Activated naive CD4-positive, alpha-beta T cell treated with anti-CD3 and anti-CD28 coated beads, Interleukin-2, amount 50 U/mL, for 16 hours (primary cell): ENCODE measurements around the gene CMTR1.
"Not testable (repeated sequence)": the region's sequence is repeated elsewhere in the genome, so short reads cannot be mapped to it uniquely, and the experiment has no call there.

Experiments
- DNase-seq: peaks from one replicate; pipeline ENCODE4 v3.0.0-alpha.2; 2020

Gene CMTR1

GRCh38 chr6:37435373-37435772 lies 2.4 kb downstream of the CMTR1 start:
- DNase-seq = no peak

- no peak for DNase-seq
These were observed 2.8 kb downstream of the CMTR1 start for GRCh38 chr6:37435816-37436215.

GRCh38 chr6:37438930-37439329 lies 5.9 kb downstream of the CMTR1 start:
- no peak for DNase-seq

- no peak for DNase-seq
These were observed 8.6 kb downstream of the CMTR1 start for GRCh38 chr6:37441651-37442050.

GRCh38 chr6:37442416-37443215 lies 9.6 kb downstream of the CMTR1 start:
- no peak for DNase-seq

- not testable (repeated sequence) for DNase-seq
These were observed 10.2 kb downstream of the CMTR1 start for GRCh38 chr6:37443216-37443542.

GRCh38 chr6:37449984-37450383 lies 17.0 kb downstream of the CMTR1 start:
- DNase-seq = no peak

GRCh38 chr6:37451441-37452193 lies 18.6 kb downstream of the CMTR1 start:
- no peak for DNase-seq

- no peak for DNase-seq
These were observed 19.5 kb downstream of the CMTR1 start for GRCh38 chr6:37452522-37452921.

GRCh38 chr6:37454420-37455140 lies 21.6 kb downstream of the CMTR1 start:
- DNase-seq = no peak

- DNase-seq = no peak
These were observed 23.1 kb downstream of the CMTR1 start for GRCh38 chr6:37456126-37456525.

- no peak for DNase-seq
These were observed 24.0 kb downstream of the CMTR1 start for GRCh38 chr6:37456816-37457560.

GRCh38 chr6:37459981-37460800 lies 27.2 kb downstream of the CMTR1 start:
- no peak for DNase-seq

- DNase-seq = no peak
These were observed 27.8 kb downstream of the CMTR1 start for GRCh38 chr6:37460805-37461204.

GRCh38 chr6:37463110-37463509 lies 30.1 kb downstream of the CMTR1 start:
- no peak for DNase-seq

GRCh38 chr6:37467718-37468117 lies 34.7 kb downstream of the CMTR1 start:
- no peak for DNase-seq

- DNase-seq = no peak
These were observed 40.5 kb downstream of the CMTR1 start for GRCh38 chr6:37473364-37474095.

GRCh38 chr6:37474316-37474715 lies 41.3 kb downstream of the CMTR1 start:
- no peak for DNase-seq

- no peak for DNase-seq
These were observed 44.2 kb downstream of the CMTR1 start for GRCh38 chr6:37477191-37477590.

GRCh38 chr6:37477656-37478435 lies 44.8 kb downstream of the CMTR1 start:
- no peak for DNase-seq

GRCh38 chr6:37478827-37479226 lies 45.8 kb downstream of the CMTR1 start:
- no peak for DNase-seq
